ENCODE data around the gene GPR148. TPM values are rescaled to one million over a fixed set of nuclear protein-coding genes. Genes with fewer than 3 reads are reported as not detected.

The GPR148 gene
- total RNA-seq, 1 donor from 2014 or later, result not detected

DNA sequence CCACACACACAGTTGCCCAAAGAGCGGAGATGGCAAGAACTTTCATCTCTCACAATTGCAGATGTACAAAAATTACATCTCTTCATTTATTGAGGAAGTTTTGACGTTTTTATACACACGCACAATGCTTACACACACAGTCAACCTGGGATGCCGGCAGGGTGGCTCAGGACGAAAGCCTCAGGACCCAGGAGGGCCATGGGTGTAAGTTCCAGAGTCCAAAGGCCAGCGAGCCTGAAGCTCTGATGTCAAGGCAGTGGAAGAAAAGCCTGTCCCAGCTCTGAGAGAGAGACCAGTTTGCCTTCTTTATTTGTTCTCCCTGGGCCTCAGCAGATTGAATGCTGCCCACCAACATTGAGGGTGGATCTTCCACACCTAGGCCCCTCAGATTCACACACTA is 36.6 kb downstream of the GPR148 start:
- no peaks in the 10 kb centered on the region for H3K36me3 ChIP-seq
- intact Hi-C loops (cut with DNase I), result no loop called here
- no peaks in the 10 kb centered on the region for H3K27me3 ChIP-seq

DNA sequence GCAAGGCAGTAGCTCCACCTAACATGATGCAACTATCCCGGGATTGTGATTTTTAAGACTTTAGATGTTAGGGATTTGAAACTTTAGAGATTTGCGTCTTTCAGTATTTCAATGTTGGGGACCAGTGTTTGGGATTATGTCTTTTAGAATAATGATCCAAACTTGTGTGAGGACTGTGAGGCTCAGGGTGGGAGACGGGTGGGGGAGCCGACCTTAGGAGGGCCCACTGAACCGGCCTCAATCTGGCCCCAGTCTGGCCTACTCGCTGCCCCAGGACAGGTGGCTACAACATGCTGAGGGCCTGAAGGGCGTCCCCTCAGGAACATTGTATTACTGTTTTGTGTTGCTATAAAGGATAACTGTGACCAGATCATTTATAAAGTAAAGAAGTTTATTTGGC is 37.2 kb downstream of the GPR148 start:
- no peak for DNase-seq (ENCODE audit: low spot score in 2 of 2)
- Histone ChIP-seq H3K27me3 (no peaks in the 10 kb centered on the region), H3K27ac (no peak overlapping the region), H3K9me3 (no peaks in the 10 kb centered on the region), H3K4me3 (no peak overlapping the region), H3K36me3 (no peaks in the 10 kb centered on the region), H3K4me1 (no peaks in the 10 kb centered on the region)
- TF ChIP-seq, protein P1, sequence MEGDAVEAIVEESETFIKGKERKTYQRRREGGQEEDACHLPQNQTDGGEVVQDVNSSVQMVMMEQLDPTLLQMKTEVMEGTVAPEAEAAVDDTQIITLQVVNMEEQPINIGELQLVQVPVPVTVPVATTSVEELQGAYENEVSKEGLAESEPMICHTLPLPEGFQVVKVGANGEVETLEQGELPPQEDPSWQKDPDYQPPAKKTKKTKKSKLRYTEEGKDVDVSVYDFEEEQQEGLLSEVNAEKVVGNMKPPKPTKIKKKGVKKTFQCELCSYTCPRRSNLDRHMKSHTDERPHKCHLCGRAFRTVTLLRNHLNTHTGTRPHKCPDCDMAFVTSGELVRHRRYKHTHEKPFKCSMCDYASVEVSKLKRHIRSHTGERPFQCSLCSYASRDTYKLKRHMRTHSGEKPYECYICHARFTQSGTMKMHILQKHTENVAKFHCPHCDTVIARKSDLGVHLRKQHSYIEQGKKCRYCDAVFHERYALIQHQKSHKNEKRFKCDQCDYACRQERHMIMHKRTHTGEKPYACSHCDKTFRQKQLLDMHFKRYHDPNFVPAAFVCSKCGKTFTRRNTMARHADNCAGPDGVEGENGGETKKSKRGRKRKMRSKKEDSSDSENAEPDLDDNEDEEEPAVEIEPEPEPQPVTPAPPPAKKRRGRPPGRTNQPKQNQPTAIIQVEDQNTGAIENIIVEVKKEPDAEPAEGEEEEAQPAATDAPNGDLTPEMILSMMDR (IDR thresholded peaks at IDR 0.05), result no peak
- intact Hi-C loops (cut with DNase I), result no loop called here

More for the DNA sequence above, 36.6 kb downstream of the GPR148 start:
- no peak overlapping the region for H3K27ac ChIP-seq
- no peak for DNase-seq (ENCODE audit: low spot score in 2 of 2)
- TF ChIP-seq, protein P1 (IDR thresholded peaks at IDR 0.05), result no peak
- no peaks in the 10 kb centered on the region for H3K9me3 ChIP-seq
- H3K4me1 ChIP-seq, result no peaks in the 10 kb centered on the region
- H3K4me3 ChIP-seq, result no peak overlapping the region

GRCh38 chr2:130766711-130767407 is 38.0 kb downstream of the GPR148 start:
- H3K36me3 ChIP-seq, result no peaks in the 10 kb centered on the region
- H3K27ac ChIP-seq, result no peak overlapping the region
- DNase-seq (ENCODE audit: low spot score in 2 of 2), result peak in 1 of 2 donors; percentile 40
- no peaks in the 10 kb centered on the region for H3K9me3 ChIP-seq
- TF ChIP-seq, protein P1 (IDR thresholded peaks at IDR 0.05), result no peak
- H3K4me1 ChIP-seq, result no peaks in the 10 kb centered on the region
- H3K27me3 ChIP-seq, result no peaks in the 10 kb centered on the region
- no peak overlapping the region for H3K4me3 ChIP-seq
- intact Hi-C loops (cut with DNase I), result no loop called here

- TF ChIP-seq, protein P1 (IDR thresholded peaks at IDR 0.05), result no peak
- H3K36me3 ChIP-seq, result no peaks in the 10 kb centered on the region
- no peaks in the 10 kb centered on the region for H3K4me1 ChIP-seq
- no peaks in the 10 kb centered on the region for H3K9me3 ChIP-seq
- no peak overlapping the region for H3K4me3 ChIP-seq
- intact Hi-C loops (cut with DNase I), result no loop called here
- no peak overlapping the region for H3K27ac ChIP-seq
- no peaks in the 10 kb centered on the region for H3K27me3 ChIP-seq
- no peak for DNase-seq (ENCODE audit: low spot score in 2 of 2)
Observed at GRCh38 chr2:130767408-130767775, 38.5 kb downstream of the GPR148 start.

DNA sequence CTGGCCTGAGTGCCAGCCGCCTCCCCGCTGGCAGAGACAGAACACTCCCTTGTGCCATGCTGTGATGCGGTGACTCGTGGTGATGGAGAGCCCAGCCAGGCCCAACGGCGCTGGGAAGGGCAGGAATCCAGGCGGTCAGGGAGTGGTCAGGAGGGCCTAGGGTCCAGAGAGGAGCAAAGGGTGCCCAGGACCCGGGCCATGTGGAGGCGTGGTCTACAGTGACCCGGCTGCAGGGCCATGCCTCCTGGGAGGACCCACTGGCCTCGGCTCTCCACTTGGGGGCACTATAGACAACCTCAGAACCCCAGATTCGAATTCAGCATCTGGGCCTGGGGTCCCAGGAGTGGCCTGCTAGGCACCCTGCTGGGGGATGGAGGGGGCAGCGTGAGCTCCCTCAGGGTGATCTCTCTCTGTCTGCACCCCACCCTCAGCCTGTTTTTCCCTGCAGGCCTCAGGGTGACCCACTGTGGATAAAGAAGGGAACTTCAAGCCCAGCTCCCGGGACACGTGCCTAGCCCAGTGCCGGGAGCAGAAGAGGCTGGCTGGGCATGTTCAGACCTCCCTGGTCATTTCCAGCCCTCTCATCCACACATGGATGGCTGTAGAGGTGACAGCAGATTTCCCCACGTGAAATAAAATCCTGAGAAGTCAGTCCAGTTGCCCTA is 39.5 kb downstream of the GPR148 start:
- peak in 1 of 2 donors; percentile 45 for DNase-seq (ENCODE audit: low spot score in 2 of 2)
- Histone ChIP-seq H3K9me3 (no peaks in the 10 kb centered on the region), H3K4me3 (no peak overlapping the region), H3K27ac (no peak overlapping the region), H3K4me1 (no peaks in the 10 kb centered on the region), H3K27me3 (no peaks in the 10 kb centered on the region), H3K36me3 (no peaks in the 10 kb centered on the region)
- TF ChIP-seq, protein P1 (IDR thresholded peaks at IDR 0.05), result no peak
- intact Hi-C loops (cut with DNase I), result no loop called here

All from ascending aorta (tissue), 2 donors.